Measurements from ENCODE around the gene DGKI. TPM values are rescaled to one million over a fixed set of nuclear protein-coding genes. Genes with fewer than 3 reads are reported as not detected.

DGKI gene
- total RNA-seq, 1 donor from 2014 or later: 5.5 TPM

GRCh38 chr7:137593115-137593711, 253.6 kb downstream of the DGKI start:
- Mint-ChIP-seq H3K9me3 (no peaks in the 10 kb centered on the region), H3K27me3 (ENCODE audit: insufficient read depth, low read depth) (no peaks in the 10 kb centered on the region), H3K36me3 (no peaks in the 10 kb centered on the region), H3K4me1 (no peaks in the 10 kb centered on the region), H3K4me3 (no peak overlapping the region), H3K27ac (no peak overlapping the region)
- H3F3A ChIP-seq (ENCODE audit: low read depth): peaks cover 24% of the 10 kb centered on the region
- no peak overlapping the region for H3K4me3 ChIP-seq
- no peak overlapping the region for H3K27ac ChIP-seq
- H3K79me2 ChIP-seq (ENCODE audit: low read depth): no peaks in the 10 kb centered on the region
- H3K9me3 ChIP-seq (ENCODE audit: low read depth): no peaks in the 10 kb centered on the region
- H3K4me2 ChIP-seq: no peak overlapping the region
- H4K20me1 ChIP-seq (ENCODE audit: low read depth): no peaks in the 10 kb centered on the region
- DNase-seq (ENCODE audit: low spot score): no peak
- H3K27me3 ChIP-seq: peaks cover 7% of the 10 kb centered on the region
- no peaks in the 10 kb centered on the region for H3K36me3 ChIP-seq
- TF ChIP-seq EZH2phosphoT487 (IDR thresholded peaks at IDR 0.05) (no peak), EZH2 (IDR thresholded peaks at IDR 0.05) (no peak), CTCF (IDR thresholded peaks at IDR 0.05) (no peak)
- H2AFZ ChIP-seq (replicated peaks): no peak overlapping the region
- peaks cover 25% of the 10 kb centered on the region for H3K4me1 ChIP-seq
- H3K9ac ChIP-seq: no peak overlapping the region

- DNase-seq (ENCODE audit: low spot score): peak; percentile 83
- Histone ChIP-seq H2AFZ (replicated peaks) (no peak overlapping the region), H3K4me1 (peaks cover 25% of the 10 kb centered on the region), H3K4me2 (no peak overlapping the region), H3K9me3 (ENCODE audit: low read depth) (no peaks in the 10 kb centered on the region), H3K4me3 (no peak overlapping the region), H4K20me1 (ENCODE audit: low read depth) (no peaks in the 10 kb centered on the region), H3K79me2 (ENCODE audit: low read depth) (no peaks in the 10 kb centered on the region), H3K27me3 (peaks cover 11% of the 10 kb centered on the region), H3K27ac (no peak overlapping the region), H3K36me3 (no peaks in the 10 kb centered on the region), H3K9ac (no peak overlapping the region), H3F3A (ENCODE audit: low read depth) (peaks cover 24% of the 10 kb centered on the region)
- H3K4me3 Mint-ChIP-seq: no peak overlapping the region
- H3K9me3 Mint-ChIP-seq: no peaks in the 10 kb centered on the region
- H3K27me3 Mint-ChIP-seq (ENCODE audit: insufficient read depth, low read depth): no peaks in the 10 kb centered on the region
- no peak overlapping the region for H3K27ac Mint-ChIP-seq
- H3K36me3 Mint-ChIP-seq: no peaks in the 10 kb centered on the region
- no peak for TF ChIP-seq EZH2 (IDR thresholded peaks at IDR 0.05)
- TF ChIP-seq CTCF (IDR thresholded peaks at IDR 0.05): peak; percentile 89
- no peaks in the 10 kb centered on the region for H3K4me1 Mint-ChIP-seq
These were observed 254.4 kb downstream of the DGKI start for GRCh38 chr7:137592232-137592896.

GRCh38 chr7:137591421-137591837, 255.3 kb downstream of the DGKI start:
- peaks cover 21% of the 10 kb centered on the region for H3K27me3 ChIP-seq
- no peaks in the 10 kb centered on the region for H3K9me3 Mint-ChIP-seq
- peaks cover 24% of the 10 kb centered on the region for H3F3A ChIP-seq (ENCODE audit: low read depth)
- no peak overlapping the region for H3K4me3 ChIP-seq
- H3K4me1 Mint-ChIP-seq: peaks cover 5% of the 10 kb centered on the region
- no peak overlapping the region for H3K9ac ChIP-seq
- H3K27me3 Mint-ChIP-seq (ENCODE audit: insufficient read depth, low read depth): peaks cover 2% of the 10 kb centered on the region
- H3K79me2 ChIP-seq (ENCODE audit: low read depth): no peaks in the 10 kb centered on the region
- no peak overlapping the region for H2AFZ ChIP-seq (replicated peaks)
- peaks cover 25% of the 10 kb centered on the region for H3K4me1 ChIP-seq
- no peak overlapping the region for H3K4me3 Mint-ChIP-seq
- no peak for TF ChIP-seq EZH2 (IDR thresholded peaks at IDR 0.05)
- no peak for TF ChIP-seq CTCF (IDR thresholded peaks at IDR 0.05)
- no peak for TF ChIP-seq EZH2phosphoT487 (IDR thresholded peaks at IDR 0.05)
- H3K27ac ChIP-seq: no peak overlapping the region
- DNase-seq (ENCODE audit: low spot score): peak; percentile 45
- H3K9me3 ChIP-seq (ENCODE audit: low read depth): no peaks in the 10 kb centered on the region
- H3K36me3 Mint-ChIP-seq: no peaks in the 10 kb centered on the region
- no peaks in the 10 kb centered on the region for H4K20me1 ChIP-seq (ENCODE audit: low read depth)
- H3K36me3 ChIP-seq: no peaks in the 10 kb centered on the region
- H3K27ac Mint-ChIP-seq: no peak overlapping the region
- H3K4me2 ChIP-seq: peak overlapping the region; percentile 37

All from neural progenitor cell (in vitro differentiated cells).